ENCODE measurements around the gene ABLIM1. TPM values are rescaled to one million over a fixed set of nuclear protein-coding genes. Genes with fewer than 3 reads are reported as not detected.

ABLIM1 gene
- total and polyA plus RNA-seq, 2 experiments from 2014 or later: 21.9 to 45.1 TPM

GRCh38 chr10:114665873-114666272, 7.8 kb upstream of the ABLIM1 start (continued):
- no peak for TF ChIP-seq ZNF462 (CRISPR knock-in tag; IDR thresholded peaks at IDR 0.05)

GRCh38 chr10:114665406-114665805, 7.3 kb upstream of the ABLIM1 start:
- H2AFZ ChIP-seq: no peak overlapping the region
- H3K27ac ChIP-seq (ENCODE audit: low read depth): no peak overlapping the region
- Mint-ChIP-seq H3K4me1 (peaks cover 20% of the 10 kb centered on the region), H3K4me3 (no peak overlapping the region), H3K27me3 (ENCODE audit: insufficient read depth, low read depth, poor library complexity) (peaks cover 6% of the 10 kb centered on the region), H3K9me3 (peaks cover 7% of the 10 kb centered on the region; the same call in 2 of the 3 replicates), H3K36me3 (ENCODE audit: low read depth) (no peaks in the 10 kb centered on the region), H3K27ac (no peak overlapping the region)
- H3K4me3 ChIP-seq: no peak overlapping the region
- H3K79me2 ChIP-seq (replicated peaks; ENCODE audit: insufficient read depth): no peaks in the 10 kb centered on the region
- H3K27me3 ChIP-seq (ENCODE audit: insufficient read depth): no peaks in the 10 kb centered on the region
- H4K20me1 ChIP-seq (replicated peaks; ENCODE audit: insufficient read depth): no peaks in the 10 kb centered on the region
- ATAC-seq (no peak), DNase-seq (ENCODE audit: low spot score) (no peak)
- no peaks in the 10 kb centered on the region for H3K36me3 ChIP-seq (ENCODE audit: insufficient read depth)
- H3K9me2 ChIP-seq (ENCODE audit: insufficient read depth): no peaks in the 10 kb centered on the region
- TF ChIP-seq ZNF331 (CRISPR knock-in tag; IDR thresholded peaks at IDR 0.05; ENCODE audit: low read depth): no peak
- TF ChIP-seq EZH2phosphoT487 (IDR thresholded peaks at IDR 0.05; ENCODE audit: unreplicated experiment): no peak
- H3K4me1 ChIP-seq (ENCODE audit: insufficient read depth): peaks cover 20% of the 10 kb centered on the region
- no peak overlapping the region for H3K4me2 ChIP-seq
- H3F3A ChIP-seq (replicated peaks; ENCODE audit: low read depth): no peaks in the 10 kb centered on the region

GRCh38 chr10:114664127-114664526, 6.1 kb upstream of the ABLIM1 start:
- Histone ChIP-seq H3K36me3 (ENCODE audit: insufficient read depth) (no peaks in the 10 kb centered on the region), H3K27ac (ENCODE audit: low read depth) (no peak overlapping the region), H3K4me1 (ENCODE audit: insufficient read depth) (peaks cover 20% of the 10 kb centered on the region), H3F3A (replicated peaks; ENCODE audit: low read depth) (no peaks in the 10 kb centered on the region), H3K79me2 (replicated peaks; ENCODE audit: insufficient read depth) (no peaks in the 10 kb centered on the region), H2AFZ (peak overlapping the region; percentile 6; the same call in 1 of the 2 replicates), H3K27me3 (ENCODE audit: insufficient read depth) (no peaks in the 10 kb centered on the region), H3K4me2 (peak overlapping the region; percentile 67), H3K4me3 (no peak overlapping the region), H4K20me1 (replicated peaks; ENCODE audit: insufficient read depth) (no peaks in the 10 kb centered on the region), H3K9me2 (ENCODE audit: insufficient read depth) (no peaks in the 10 kb centered on the region)
- Mint-ChIP-seq H3K4me1 (peaks cover 20% of the 10 kb centered on the region), H3K27me3 (ENCODE audit: insufficient read depth, low read depth, poor library complexity) (peaks cover 6% of the 10 kb centered on the region), H3K9me3 (peaks cover 7% of the 10 kb centered on the region; the same call in 2 of the 3 replicates), H3K4me3 (no peak overlapping the region), H3K36me3 (ENCODE audit: low read depth) (no peaks in the 10 kb centered on the region), H3K27ac (no peak overlapping the region)
- peak; percentile 45 for ATAC-seq
- peak; percentile 22 for DNase-seq (ENCODE audit: low spot score)
- TF ChIP-seq EZH2 (IDR thresholded peaks at IDR 0.05; ENCODE audit: low read depth, unreplicated experiment): no peak
- no peak for TF ChIP-seq STAT1 (IDR thresholded peaks at IDR 0.05; ENCODE audit: unreplicated experiment)
- TF ChIP-seq POLR2AphosphoS5 (IDR thresholded peaks at IDR 0.05; ENCODE audit: low read depth): no peak
